ENCODE results near the gene CHCHD3.

The CHCHD3 gene

DNA sequence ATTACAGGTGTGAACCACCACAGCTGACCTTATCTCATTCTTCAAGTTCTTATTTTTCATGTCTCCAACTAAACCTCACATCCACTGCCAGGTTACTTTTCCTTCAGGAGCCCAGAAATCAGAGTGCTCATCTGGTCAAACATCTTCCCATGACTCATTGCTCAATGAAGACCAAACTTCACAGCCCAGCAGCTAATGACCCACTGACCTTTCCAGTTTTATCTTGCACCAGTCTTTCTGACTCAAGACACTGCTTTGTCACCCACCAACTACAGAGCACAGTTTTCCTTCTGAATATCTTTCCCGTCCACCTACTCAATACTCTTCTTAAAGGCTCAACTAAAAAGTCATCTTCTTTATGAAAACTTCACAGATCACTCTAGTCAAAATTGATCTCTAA lies 245.1 kb downstream of the CHCHD3 start:
- no peaks in the 10 kb centered on the region for H3K4me1 ChIP-seq (ENCODE audit: control insufficient read depth, insufficient read depth, low read length)
- H3K9me3 ChIP-seq (ENCODE audit: control insufficient read depth, insufficient read depth, low read depth, low read length): no peaks in the 10 kb centered on the region
- TF ChIP-seq, protein P1, sequence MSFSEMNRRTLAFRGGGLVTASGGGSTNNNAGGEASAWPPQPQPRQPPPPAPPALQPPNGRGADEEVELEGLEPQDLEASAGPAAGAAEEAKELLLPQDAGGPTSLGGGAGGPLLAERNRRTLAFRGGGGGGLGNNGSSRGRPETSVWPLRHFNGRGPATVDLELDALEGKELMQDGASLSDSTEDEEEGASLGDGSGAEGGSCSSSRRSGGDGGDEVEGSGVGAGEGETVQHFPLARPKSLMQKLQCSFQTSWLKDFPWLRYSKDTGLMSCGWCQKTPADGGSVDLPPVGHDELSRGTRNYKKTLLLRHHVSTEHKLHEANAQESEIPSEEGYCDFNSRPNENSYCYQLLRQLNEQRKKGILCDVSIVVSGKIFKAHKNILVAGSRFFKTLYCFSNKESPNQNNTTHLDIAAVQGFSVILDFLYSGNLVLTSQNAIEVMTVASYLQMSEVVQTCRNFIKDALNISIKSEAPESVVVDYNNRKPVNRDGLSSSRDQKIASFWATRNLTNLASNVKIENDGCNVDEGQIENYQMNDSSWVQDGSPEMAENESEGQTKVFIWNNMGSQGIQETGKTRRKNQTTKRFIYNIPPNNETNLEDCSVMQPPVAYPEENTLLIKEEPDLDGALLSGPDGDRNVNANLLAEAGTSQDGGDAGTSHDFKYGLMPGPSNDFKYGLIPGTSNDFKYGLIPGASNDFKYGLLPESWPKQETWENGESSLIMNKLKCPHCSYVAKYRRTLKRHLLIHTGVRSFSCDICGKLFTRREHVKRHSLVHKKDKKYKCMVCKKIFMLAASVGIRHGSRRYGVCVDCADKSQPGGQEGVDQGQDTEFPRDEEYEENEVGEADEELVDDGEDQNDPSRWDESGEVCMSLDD (tag by site-specific recombination; IDR thresholded peaks at IDR 0.05): no peak
- TF ChIP-seq, protein P2, sequence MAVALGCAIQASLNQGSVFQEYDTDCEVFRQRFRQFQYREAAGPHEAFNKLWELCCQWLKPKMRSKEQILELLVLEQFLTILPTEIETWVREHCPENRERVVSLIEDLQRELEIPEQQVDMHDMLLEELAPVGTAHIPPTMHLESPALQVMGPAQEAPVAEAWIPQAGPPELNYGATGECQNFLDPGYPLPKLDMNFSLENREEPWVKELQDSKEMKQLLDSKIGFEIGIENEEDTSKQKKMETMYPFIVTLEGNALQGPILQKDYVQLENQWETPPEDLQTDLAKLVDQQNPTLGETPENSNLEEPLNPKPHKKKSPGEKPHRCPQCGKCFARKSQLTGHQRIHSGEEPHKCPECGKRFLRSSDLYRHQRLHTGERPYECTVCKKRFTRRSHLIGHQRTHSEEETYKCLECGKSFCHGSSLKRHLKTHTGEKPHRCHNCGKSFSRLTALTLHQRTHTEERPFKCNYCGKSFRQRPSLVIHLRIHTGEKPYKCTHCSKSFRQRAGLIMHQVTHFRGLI (tag by site-specific recombination; IDR thresholded peaks at IDR 0.05): no peak
- no peak for TF ChIP-seq OVOL3 (tag by site-specific recombination; IDR thresholded peaks at IDR 0.05)
- no peak for TF ChIP-seq ZBTB8A (tag by site-specific recombination; IDR thresholded peaks at IDR 0.05)
- TF ChIP-seq YY1 (tag by site-specific recombination; IDR thresholded peaks at IDR 0.05): no peak
- TF ChIP-seq, protein P3, sequence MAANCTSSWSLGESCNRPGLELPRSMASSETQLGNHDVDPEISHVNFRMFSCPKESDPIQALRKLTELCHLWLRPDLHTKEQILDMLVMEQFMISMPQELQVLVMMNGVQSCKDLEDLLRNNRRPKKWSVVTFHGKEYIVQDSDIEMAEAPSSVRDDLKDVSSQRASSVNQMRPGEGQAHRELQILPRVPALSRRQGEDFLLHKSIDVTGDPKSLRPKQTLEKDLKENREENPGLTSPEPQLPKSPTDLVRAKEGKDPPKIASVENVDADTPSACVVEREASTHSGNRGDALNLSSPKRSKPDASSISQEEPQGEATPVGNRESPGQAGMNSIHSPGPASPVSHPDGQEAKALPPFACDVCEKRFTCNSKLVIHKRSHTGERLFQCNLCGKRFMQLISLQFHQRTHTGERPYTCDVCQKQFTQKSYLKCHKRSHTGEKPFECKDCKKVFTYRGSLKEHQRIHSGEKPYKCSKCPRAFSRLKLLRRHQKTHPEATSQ (tag by site-specific recombination; IDR thresholded peaks at IDR 0.05): no peak
- TF ChIP-seq ZNF202 (tag by site-specific recombination; IDR thresholded peaks at IDR 0.05; ENCODE audit: borderline replicate concordance): no peak
- no peak for TF ChIP-seq ZNF629 (tag by site-specific recombination; IDR thresholded peaks at IDR 0.05)
- TF ChIP-seq, protein P4, sequence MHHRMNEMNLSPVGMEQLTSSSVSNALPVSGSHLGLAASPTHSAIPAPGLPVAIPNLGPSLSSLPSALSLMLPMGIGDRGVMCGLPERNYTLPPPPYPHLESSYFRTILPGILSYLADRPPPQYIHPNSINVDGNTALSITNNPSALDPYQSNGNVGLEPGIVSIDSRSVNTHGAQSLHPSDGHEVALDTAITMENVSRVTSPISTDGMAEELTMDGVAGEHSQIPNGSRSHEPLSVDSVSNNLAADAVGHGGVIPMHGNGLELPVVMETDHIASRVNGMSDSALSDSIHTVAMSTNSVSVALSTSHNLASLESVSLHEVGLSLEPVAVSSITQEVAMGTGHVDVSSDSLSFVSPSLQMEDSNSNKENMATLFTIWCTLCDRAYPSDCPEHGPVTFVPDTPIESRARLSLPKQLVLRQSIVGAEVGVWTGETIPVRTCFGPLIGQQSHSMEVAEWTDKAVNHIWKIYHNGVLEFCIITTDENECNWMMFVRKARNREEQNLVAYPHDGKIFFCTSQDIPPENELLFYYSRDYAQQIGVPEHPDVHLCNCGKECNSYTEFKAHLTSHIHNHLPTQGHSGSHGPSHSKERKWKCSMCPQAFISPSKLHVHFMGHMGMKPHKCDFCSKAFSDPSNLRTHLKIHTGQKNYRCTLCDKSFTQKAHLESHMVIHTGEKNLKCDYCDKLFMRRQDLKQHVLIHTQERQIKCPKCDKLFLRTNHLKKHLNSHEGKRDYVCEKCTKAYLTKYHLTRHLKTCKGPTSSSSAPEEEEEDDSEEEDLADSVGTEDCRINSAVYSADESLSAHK (tag by site-specific recombination; IDR thresholded peaks at IDR 0.05): no peak
- TF ChIP-seq, protein P5, sequence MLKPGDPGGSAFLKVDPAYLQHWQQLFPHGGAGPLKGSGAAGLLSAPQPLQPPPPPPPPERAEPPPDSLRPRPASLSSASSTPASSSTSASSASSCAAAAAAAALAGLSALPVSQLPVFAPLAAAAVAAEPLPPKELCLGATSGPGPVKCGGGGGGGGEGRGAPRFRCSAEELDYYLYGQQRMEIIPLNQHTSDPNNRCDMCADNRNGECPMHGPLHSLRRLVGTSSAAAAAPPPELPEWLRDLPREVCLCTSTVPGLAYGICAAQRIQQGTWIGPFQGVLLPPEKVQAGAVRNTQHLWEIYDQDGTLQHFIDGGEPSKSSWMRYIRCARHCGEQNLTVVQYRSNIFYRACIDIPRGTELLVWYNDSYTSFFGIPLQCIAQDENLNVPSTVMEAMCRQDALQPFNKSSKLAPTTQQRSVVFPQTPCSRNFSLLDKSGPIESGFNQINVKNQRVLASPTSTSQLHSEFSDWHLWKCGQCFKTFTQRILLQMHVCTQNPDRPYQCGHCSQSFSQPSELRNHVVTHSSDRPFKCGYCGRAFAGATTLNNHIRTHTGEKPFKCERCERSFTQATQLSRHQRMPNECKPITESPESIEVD (tag by site-specific recombination; IDR thresholded peaks at IDR 0.05): no peak
- TF ChIP-seq ZNF610 (tag by site-specific recombination; IDR thresholded peaks at IDR 0.05; ENCODE audit: borderline replicate concordance): no peak
- TF ChIP-seq ZNF292 (tag by site-specific recombination; IDR thresholded peaks at IDR 0.05; ENCODE audit: borderline replicate concordance, low read depth): no peak
- POLR2A ChIA-PET: no interaction called here
- H3K4me3 ChIP-seq (ENCODE audit: low read depth, low read length): no peak overlapping the region
- no peaks in the 10 kb centered on the region for H3K36me3 ChIP-seq (ENCODE audit: control insufficient read depth in 2 of 2, insufficient read depth in 1 of 2, low read length in 2 of 2)
- H3K27ac ChIP-seq (ENCODE audit: extremely low read depth, low read depth, low read length): no peak overlapping the region
- CTCF ChIA-PET: interaction anchor here (0.5 kb wide), 1 partner anchor 1173 kb away, joined by 3 read pairs; no protein-coding TSS in a partner anchor

DNA sequence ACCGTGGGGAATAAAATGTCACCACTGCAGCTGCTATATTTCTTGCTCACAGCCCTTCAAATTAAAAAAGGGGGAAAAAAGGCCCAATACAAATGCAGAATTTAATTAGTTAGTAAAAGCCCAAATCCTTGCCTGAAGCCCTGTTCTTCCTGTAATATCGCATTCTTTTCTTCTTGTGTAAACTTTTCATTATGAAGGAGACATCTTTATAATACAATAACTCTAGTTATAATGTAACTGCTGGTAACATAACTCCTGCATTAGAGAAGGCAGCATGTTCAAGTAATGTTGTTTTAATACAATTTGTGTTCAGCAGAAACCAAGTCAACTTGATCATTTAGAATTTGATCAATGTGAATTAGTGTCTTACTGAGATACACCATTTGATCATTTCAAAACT lies 250.9 kb downstream of the CHCHD3 start:
- H3K4me1 ChIP-seq (ENCODE audit: control insufficient read depth, insufficient read depth, low read length): no peaks in the 10 kb centered on the region
- ChIA-PET CTCF (no interaction called here), POLR2A (no interaction called here)
- H3K9me3 ChIP-seq (ENCODE audit: control insufficient read depth, insufficient read depth, low read depth, low read length): no peaks in the 10 kb centered on the region
- TF ChIP-seq HOXD13 (CRISPR knock-in tag; IDR thresholded peaks at IDR 0.05; ENCODE audit: borderline replicate concordance): no peak
- no peak for TF ChIP-seq ZNF404 (tag by site-specific recombination; IDR thresholded peaks at IDR 0.05)
- TF ChIP-seq ZNF510 (tag by site-specific recombination; IDR thresholded peaks at IDR 0.05; ENCODE audit: insufficient replicate concordance): no peak
- TF ChIP-seq KLF1 (tag by site-specific recombination; IDR thresholded peaks at IDR 0.05): no peak
- TF ChIP-seq BCL11B (tag by site-specific recombination; IDR thresholded peaks at IDR 0.05; ENCODE audit: low read depth): no peak
- no peaks in the 10 kb centered on the region for H3K36me3 ChIP-seq (ENCODE audit: control insufficient read depth in 2 of 2, insufficient read depth in 1 of 2, low read length in 2 of 2)
- no peak overlapping the region for H3K4me3 ChIP-seq (ENCODE audit: low read depth, low read length)
- H3K27ac ChIP-seq (ENCODE audit: extremely low read depth, low read depth, low read length): no peak overlapping the region
